Stimulated activated CD4-positive, alpha-beta T cell treated with anti-CD3 and anti-CD28 coated beads, Interleukin-12 subunit alpha, Interleukin-12 subunit beta, amount 100 ng/mL, for 48 hours (primary cell): ENCODE data around the gene CWC27.
"Not testable (repeated sequence)": the region's sequence is repeated elsewhere in the genome, so short reads cannot be mapped to it uniquely, and the experiment has no call there.

Source experiments
- DNase-seq, 3 donors: peaks; one replicate each; pipeline ENCODE4 v3.0.0-alpha.2; 2020; ENCODE audit warnings: low read depth in 2 of 3, low spot score in 1 of 3

CWC27 gene

DNA sequence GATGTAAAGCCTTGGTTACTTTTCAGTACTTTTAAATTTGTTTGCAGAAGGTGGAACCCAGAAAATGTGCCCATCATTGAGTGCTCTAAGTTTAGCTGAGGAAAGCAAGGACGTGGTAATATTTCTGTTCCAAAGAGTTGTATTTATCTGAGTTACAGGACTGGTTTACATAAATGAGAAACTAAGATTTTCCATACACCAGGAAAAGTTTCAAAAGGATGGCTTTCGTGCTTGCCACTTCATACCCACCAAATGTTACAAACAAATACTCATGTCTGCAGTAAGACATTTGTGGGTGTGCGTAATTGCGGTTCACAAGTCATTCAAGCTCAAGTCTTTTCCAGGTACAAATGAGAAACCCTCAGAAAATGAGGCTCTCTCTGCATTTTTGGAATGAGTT, 68.1 kb downstream of the CWC27 start:
- no peak for DNase-seq

DNA sequence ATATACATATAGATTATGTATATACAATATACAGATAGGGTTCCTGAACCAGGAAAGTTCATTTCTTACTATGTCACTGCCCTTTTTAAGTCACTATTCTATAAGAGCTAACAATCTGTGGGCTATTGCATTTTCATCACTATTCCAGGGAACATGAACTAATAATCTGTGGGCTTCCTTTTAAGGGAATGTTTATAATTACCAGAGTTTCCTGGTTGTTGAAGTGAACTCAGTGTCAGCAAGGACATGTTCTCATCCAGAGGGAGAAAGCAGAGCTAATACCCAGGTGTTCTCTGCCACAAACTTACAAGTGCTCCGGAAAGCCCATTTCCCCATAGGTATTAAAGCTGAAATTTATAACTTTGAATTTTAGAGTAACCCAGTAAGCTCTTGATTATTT, 69.6 kb downstream of the CWC27 start:
- DNase-seq: no peak

DNA sequence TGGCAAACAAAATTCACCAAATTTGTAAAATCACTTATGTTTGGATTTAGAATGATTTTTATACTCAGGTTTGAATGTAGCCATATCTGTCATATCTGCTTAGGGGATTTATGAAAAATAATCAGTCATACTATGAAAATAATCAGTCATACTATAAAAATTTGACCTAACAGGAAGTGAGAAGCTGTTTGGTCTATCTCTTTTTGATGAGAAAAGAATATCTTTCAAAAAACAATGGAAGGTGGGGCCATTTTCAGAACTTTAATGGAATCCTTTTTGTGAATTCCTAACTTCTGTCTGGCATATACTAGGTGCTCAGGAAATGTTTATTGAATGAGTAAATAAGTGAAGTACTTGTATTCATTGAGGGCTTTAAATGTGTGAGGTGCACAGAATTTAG, 70.1 kb downstream of the CWC27 start:
- no peak for DNase-seq

DNA sequence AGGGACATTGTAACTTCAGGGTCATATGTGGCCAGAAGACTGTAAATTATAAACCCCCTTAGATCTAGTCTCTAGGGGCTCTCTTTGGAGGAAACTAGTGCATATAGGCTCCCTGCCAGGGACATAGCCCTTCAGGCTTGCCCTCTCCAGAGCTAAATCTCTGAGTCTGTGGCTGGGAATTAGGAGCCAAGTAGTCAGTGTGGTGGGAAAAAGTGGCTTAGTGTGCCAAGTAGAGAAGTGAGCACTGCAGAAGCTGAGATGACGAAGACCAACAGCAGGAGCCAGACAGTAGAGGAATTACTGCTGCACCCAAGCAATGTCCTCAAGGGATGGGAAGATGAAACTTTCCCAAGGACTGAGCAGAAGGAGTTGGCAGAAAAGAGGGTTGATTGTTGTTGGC, 71.2 kb downstream of the CWC27 start:
- DNase-seq: no peak

- DNase-seq: no peak
Measured at GRCh38 chr5:64840958-64841357, 72.2 kb downstream of the CWC27 start.

DNA sequence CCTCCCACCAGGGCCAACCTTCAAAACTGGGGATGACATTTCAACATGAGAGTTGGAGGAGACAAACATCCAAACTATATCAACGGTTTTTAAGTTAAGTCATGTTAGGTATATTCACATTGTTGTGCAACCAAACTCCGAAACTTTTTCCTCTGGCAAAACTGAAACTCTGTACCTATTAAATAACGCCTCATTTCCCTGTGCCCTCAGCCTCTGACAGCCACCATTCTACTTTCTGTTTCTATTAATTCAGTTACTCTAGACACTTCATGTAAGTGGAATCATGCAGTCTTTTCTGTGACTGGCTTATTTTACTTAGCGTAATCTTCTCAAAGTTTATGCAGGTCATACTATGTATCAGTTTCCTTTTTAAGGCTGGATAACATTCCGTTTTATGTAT, 85.0 kb downstream of the CWC27 start:
- no peak for DNase-seq

DNA sequence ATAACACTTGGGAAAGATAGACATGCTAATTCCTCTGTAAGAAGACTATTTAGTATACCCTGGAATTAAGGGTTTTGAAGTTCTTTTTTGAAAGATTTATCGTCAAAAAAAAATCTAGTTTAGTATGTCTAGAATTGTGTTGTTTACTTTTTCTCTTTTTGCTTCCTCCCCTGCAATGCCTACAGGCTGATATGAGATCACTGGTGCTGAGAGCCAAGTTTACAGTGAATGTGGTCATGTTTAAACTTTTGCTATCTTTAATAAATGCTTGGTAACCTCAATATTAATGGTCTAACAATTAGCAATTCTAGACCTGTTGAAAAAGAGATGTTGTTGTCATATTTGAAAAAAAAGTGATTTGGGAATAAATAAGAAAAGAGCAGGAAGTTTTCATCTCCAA, 86.1 kb downstream of the CWC27 start:
- no peak for DNase-seq

DNA sequence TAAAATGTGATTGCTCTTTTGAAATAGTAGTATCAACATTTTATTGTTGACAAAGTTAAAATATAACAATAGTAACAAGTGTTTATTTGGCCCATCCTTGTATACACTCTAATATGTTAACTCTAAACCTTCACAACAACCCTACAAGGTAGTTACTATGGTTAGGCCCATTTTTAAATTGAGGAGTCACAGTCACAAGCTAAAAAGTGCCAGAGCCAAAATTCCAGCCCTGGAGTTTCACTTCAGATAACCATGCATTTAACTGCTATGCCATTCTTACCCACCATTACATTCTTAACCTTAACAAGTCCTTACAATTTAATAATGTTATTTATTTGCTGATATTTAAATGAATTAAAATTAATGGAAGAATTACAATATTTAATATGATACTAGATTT, 91.2 kb downstream of the CWC27 start:
- no peak for DNase-seq

GRCh38 chr5:64861281-64861680, 92.6 kb downstream of the CWC27 start:
- DNase-seq: no peak

GRCh38 chr5:64864171-64864570, 95.4 kb downstream of the CWC27 start:
- DNase-seq: no peak

- DNase-seq: no peak
Measured at GRCh38 chr5:64865662-64866061, 96.9 kb downstream of the CWC27 start.

DNA sequence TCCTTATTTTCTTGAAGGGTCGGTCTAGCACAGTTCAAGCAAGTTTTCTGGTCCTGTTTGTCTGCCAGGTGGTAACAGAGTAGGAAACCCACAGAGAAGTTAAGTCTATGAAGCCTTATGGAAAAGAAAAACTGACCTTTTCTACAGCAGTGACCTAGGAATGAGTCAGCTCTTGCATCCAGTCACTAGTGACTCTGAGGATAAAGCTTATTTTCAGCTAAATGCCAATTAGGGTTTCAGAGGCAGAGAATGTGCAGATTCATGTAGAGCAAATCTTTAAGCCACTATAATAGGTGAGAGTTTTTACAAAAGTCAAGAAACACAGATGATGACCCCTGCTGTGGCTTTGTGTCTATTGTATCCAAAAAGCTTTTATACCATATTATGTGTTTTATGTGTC, 100.7 kb downstream of the CWC27 start:
- DNase-seq: no peak

GRCh38 chr5:64872044-64872443, 103.3 kb downstream of the CWC27 start:
- DNase-seq: no peak

DNA sequence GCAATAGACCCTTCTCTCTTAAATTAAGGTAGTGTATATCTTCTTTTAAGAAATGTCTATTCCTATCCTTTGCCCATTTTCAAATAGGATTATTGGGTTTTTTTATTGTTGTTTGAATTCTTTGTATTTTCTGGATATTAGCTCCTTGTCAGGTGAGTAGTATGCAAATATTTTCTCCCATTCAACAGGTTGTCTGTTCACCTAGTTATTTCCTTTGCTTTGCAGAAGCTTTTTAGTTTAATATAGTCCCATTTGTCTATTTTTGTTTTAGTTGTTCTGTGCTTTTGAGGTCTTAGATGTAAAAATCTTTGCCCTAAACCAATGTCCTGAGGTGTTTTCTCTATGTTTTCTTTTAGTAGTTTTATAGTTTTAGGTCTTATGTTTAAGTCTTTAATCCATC, 104.7 kb downstream of the CWC27 start:
- DNase-seq: no peak

DNA sequence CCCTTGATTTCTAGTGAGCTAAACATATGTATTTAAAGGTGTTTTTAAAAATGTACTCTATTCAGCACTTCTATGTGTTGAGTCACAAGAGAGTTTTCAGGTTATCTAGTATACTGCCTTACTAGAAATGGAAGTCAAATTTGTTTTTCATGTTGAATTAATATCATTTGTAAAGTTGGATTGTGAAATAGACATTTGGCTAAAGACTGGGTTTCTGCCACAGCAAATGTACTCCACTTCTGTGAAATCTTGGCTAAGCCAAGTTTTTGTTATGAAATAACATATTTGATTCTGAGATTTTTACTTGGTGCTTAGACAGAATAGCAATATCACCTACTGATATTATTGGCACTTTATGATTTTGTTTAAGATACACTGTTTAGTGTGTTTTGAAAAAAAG, 106.0 kb downstream of the CWC27 start:
- DNase-seq: no peak

DNA sequence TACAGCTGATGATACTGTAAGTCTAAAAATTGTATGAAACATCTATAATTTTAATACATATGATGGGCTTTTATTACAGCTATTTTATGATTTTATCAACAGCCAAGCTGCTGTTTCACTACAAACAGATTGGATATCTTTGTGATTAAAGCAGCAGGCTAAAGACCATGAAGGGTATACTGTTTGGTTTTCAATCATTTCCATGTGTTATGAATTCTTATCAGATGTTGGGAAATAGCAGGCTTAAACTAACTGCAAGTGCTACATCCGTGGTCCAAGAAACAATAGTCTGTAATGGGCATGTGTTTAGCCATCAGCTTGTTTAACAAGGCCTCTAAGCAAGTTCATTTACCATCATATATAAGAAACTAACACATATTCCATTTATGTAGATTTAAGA, 107.5 kb downstream of the CWC27 start:
- DNase-seq: no peak

DNA sequence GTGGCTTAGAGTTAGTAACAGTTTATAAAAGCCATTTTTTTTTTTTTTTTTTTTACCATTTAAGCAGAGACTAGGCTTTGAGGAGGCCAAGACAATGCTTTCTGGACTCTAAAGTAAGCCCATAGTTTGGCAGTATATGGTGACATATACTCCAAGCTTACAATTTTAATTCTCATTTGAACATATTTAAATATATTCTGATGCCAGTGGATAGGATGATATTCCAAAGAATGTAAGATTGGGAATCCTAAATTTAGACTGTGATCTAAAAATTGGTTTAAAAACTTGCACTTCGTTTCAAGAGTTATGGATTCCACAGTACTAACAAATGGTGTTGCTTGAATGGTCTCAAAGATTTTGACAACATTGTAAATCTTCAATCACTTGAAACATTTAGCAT, 112.1 kb downstream of the CWC27 start:
- no peak for DNase-seq

DNA sequence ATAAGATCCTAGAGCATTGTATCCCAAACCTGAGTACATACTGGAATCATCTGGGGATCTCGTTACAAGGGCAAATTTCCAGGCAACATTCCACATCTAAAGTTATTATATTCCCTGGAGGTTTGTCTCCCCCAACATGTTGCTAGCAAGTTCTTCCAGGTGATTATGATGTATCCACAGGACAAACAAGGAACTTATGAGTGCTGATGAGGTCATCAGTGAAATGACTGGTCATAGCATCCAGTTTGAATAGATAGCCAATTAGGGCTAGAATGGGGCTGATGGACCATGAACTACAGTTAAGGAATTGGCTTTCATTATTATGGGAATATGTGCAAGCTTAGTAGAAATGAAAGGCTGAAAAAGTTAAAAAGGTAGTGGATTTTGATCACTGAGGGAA, 115.2 kb downstream of the CWC27 start:
- no peak for DNase-seq

GRCh38 chr5:64884541-64884940, 115.8 kb downstream of the CWC27 start:
- DNase-seq: no peak

GRCh38 chr5:64887910-64888309, 119.2 kb downstream of the CWC27 start:
- DNase-seq: no peak

- DNase-seq: no peak
Measured at GRCh38 chr5:64895748-64896147, 127.0 kb downstream of the CWC27 start.

DNA sequence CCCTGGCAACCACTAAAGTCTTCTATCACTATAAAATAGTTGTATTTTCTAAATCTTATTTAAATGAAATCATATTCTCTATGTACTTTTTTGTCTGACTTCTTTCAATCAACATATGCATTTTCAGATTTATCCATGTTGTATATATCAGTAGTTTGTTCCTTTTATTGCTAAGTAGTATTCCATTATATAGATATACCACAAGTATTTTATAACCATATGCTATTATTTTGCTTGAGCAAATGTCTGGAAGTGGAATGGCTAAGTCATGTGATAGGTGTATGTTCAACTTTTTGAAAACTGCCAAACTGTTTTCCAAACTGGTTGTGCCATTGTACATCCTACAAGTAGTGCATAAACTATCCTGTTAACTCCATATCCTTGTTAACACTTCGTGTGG, 131.1 kb downstream of the CWC27 start:
- no peak for DNase-seq

- DNase-seq: no peak
Measured at GRCh38 chr5:64900618-64901017, 131.9 kb downstream of the CWC27 start.

- not testable (repeated sequence) for DNase-seq
Measured at GRCh38 chr5:64907399-64907798, 138.7 kb downstream of the CWC27 start.
